Upper lobe of left lung (tissue), 4 donors: ENCODE measurements around the gene TLE4.

Experiments
- EP300 ChIP-seq, 4 donors: sonication (generic); formaldehyde crosslinking; IDR thresholded peaks; one replicate each; pipeline ENCODE4 v1.5.1; 2017; ENCODE audit warnings: antibody characterized with exemption in 4 of 4, control low read depth in 2 of 4
- TF ChIP-seq, protein P1 (sequence below), 6 experiments: fragments of 450-650 bp in 4 of 6; fragments of 200-600 bp in 2 of 6; sonication (generic) in 2 of 6; IDR thresholded peaks; one replicate each; pipeline ENCODE4 v1.5.1; 2016 to 2019; ENCODE audit warnings: antibody characterized with exemption in 6 of 6

DNA sequence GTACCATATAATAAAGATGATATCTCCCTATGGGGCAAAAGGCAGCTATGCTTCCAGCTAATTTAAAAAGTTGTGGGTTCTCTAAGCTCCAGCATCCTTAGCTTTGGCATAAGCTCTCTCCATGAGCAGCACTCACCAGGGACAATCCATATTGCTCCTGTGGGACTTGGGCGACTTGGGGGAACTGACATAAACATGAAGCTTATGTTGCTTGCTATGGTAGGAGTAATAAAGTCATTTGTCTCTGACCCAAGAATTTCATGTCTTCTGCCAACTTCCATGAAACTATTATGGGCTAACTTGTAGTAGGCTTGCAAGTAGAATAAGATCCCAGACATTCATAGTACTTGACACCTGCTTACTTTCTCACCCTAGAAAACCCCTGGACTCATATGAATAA lies 36.2 kb upstream of the TLE4 start:
- TF ChIP-seq, protein P1, sequence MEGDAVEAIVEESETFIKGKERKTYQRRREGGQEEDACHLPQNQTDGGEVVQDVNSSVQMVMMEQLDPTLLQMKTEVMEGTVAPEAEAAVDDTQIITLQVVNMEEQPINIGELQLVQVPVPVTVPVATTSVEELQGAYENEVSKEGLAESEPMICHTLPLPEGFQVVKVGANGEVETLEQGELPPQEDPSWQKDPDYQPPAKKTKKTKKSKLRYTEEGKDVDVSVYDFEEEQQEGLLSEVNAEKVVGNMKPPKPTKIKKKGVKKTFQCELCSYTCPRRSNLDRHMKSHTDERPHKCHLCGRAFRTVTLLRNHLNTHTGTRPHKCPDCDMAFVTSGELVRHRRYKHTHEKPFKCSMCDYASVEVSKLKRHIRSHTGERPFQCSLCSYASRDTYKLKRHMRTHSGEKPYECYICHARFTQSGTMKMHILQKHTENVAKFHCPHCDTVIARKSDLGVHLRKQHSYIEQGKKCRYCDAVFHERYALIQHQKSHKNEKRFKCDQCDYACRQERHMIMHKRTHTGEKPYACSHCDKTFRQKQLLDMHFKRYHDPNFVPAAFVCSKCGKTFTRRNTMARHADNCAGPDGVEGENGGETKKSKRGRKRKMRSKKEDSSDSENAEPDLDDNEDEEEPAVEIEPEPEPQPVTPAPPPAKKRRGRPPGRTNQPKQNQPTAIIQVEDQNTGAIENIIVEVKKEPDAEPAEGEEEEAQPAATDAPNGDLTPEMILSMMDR (IDR thresholded peaks at IDR 0.05): no peak
- TF ChIP-seq EP300 (IDR thresholded peaks at IDR 0.05): no peak
